CD1c-positive myeloid dendritic cell (primary cell): ENCODE results near the gene DAB2IP.

Experiments used
- DNase-seq: peaks from one replicate; pipeline ENCODE4 v3.0.0-alpha.2; 2016; ENCODE audit errors: extremely low spot score

Gene DAB2IP

GRCh38 chr9:121684381-121685145 is 33.1 kb downstream of the DAB2IP start:
- DNase-seq: peak; percentile 33

- DNase-seq: no peak
Measured at GRCh38 chr9:121685146-121685794, 33.8 kb downstream of the DAB2IP start.

- DNase-seq: no peak
Measured at GRCh38 chr9:121685795-121686377, 34.5 kb downstream of the DAB2IP start.

GRCh38 chr9:121686930-121687541 is 35.6 kb downstream of the DAB2IP start:
- peak; percentile 63 for DNase-seq

GRCh38 chr9:121688146-121688680 is 36.8 kb downstream of the DAB2IP start:
- DNase-seq: no peak

GRCh38 chr9:121688681-121689080 is 37.2 kb downstream of the DAB2IP start:
- no peak for DNase-seq

- no peak for DNase-seq
Measured at GRCh38 chr9:121689461-121690157, 38.2 kb downstream of the DAB2IP start.

- DNase-seq: no peak
Measured at GRCh38 chr9:121690316-121690715, 38.9 kb downstream of the DAB2IP start.

GRCh38 chr9:121690766-121691165 is 39.3 kb downstream of the DAB2IP start:
- DNase-seq: no peak

GRCh38 chr9:121691890-121692289 is 40.5 kb downstream of the DAB2IP start:
- no peak for DNase-seq

GRCh38 chr9:121692606-121693387 is 41.4 kb downstream of the DAB2IP start:
- DNase-seq: no peak

GRCh38 chr9:121693388-121693670 is 41.9 kb downstream of the DAB2IP start:
- DNase-seq: no peak

- no peak for DNase-seq
Measured at GRCh38 chr9:121694001-121694400, 42.6 kb downstream of the DAB2IP start.

- no peak for DNase-seq
Measured at GRCh38 chr9:121694600-121694999, 43.2 kb downstream of the DAB2IP start.

GRCh38 chr9:121696930-121697329 is 45.5 kb downstream of the DAB2IP start:
- DNase-seq: peak; percentile 20

GRCh38 chr9:121698627-121699570 is 47.5 kb downstream of the DAB2IP start:
- peak; percentile 40 for DNase-seq

GRCh38 chr9:121699571-121700164 is 48.2 kb downstream of the DAB2IP start:
- DNase-seq: no peak

GRCh38 chr9:121700165-121700831 is 48.9 kb downstream of the DAB2IP start:
- DNase-seq: peak; percentile 13

GRCh38 chr9:121700832-121701419 is 49.5 kb downstream of the DAB2IP start:
- DNase-seq: no peak
